K562 (cell line): ENCODE data around the gene ATG12. TPM values are rescaled to one million over a fixed set of nuclear protein-coding genes. Genes with fewer than 3 reads are reported as not detected.

Experiments
- ATAC-seq: fragments of 200-7000 bp; cut with Tn5 transposase; 3 replicates; pipeline ENCODE4 v1.9.1; 2020; ENCODE audit warnings: moderate library complexity
- BruUV-seq: library from RNA; stranded (reverse); fragments of 400-500 nt; replicated peaks from 2 replicates; lab custom pipeline; 2021; lab: Mats Ljungman, UMichigan
- CTCF ChIA-PET: fragments of 300-600 bp; formaldehyde crosslinking; extraction: SDS; loops from one replicate; lab custom pipeline; 2021; ENCODE audit warnings: low intra/inter-chr PET ratio; lab: Yijun Ruan, JAX
- POLR2A ChIA-PET: fragments of 300-600, 350-650 bp; sonication (Branson Sonifier 250); formaldehyde crosslinking; extraction: SDS; loops from one replicate; lab custom pipeline; 2021; ENCODE audit warnings: antibody characterized with exemption, inconsistent platforms; lab: Yijun Ruan, JAX
- DNase-seq, 4 experiments: peaks; one replicate each; pipeline versions ENCODE4 v3.0.0 to v3.0.0-alpha.2; 2011 to 2018; ENCODE audit warnings: low spot score in 3 of 4, mixed read lengths in 3 of 4; ENCODE audit errors: extremely low read depth in 1 of 4
- FAIRE-seq: peaks from 2 replicates; lab custom pipeline; 2011; peaks lifted over from hg19 to GRCh38; lab: Jason Lieb, UNC
- H2AFZ ChIP-seq: 2 replicates; pipeline ENCODE4 v1.6.0; 2011; ENCODE audit warnings: low read depth, low read length, control low read depth, inconsistent platforms
- H3K27ac ChIP-seq: fragments of 200-600 bp; 3 replicates; pipeline ENCODE4 v1.8.0; 2011; ENCODE audit warnings: low read depth, mild to moderate bottlenecking, control low read depth, inconsistent platforms, low read length, moderate library complexity, mixed read lengths; ENCODE audit errors: extremely low read depth
- H3K27me3 ChIP-seq, 2 experiments: fragments of 300-600 bp in 1 of 2; 2 replicates in 1 of 2; 3 replicates in 1 of 2; pipeline versions ENCODE4 v1.6.0 to v1.8.0; 2011; ENCODE audit warnings: inconsistent platforms in 2 of 2, low read length in 2 of 2, mild to moderate bottlenecking in 1 of 2, mixed read lengths in 1 of 2, moderate library complexity in 1 of 2; ENCODE audit not compliant: control insufficient read depth in 2 of 2, insufficient read depth in 2 of 2
- H3K36me3 ChIP-seq: fragments of 300-600 bp; 3 replicates; pipeline ENCODE4 v1.8.0; 2011; ENCODE audit warnings: mild to moderate bottlenecking, low read length, inconsistent platforms; ENCODE audit not compliant: control insufficient read depth, insufficient read depth
- H3K4me1 ChIP-seq, 2 experiments: fragments of 200-600 bp in 1 of 2; replicated peaks in 1 of 2; 2 replicates in 1 of 2; 3 replicates in 1 of 2; pipeline versions ENCODE4 v1.5.1 to v1.8.0; 2011; ENCODE audit warnings: inconsistent platforms in 2 of 2, low read length in 2 of 2, mild to moderate bottlenecking in 1 of 2, mixed read lengths in 1 of 2, moderate library complexity in 1 of 2; ENCODE audit not compliant: control insufficient read depth in 2 of 2, insufficient read depth in 2 of 2
- H3K4me2 ChIP-seq: 2 replicates; pipeline ENCODE4 v1.6.1; 2011; ENCODE audit warnings: low read length, control low read depth, inconsistent platforms, mixed read lengths; ENCODE audit not compliant: insufficient read depth
- H3K4me3 ChIP-seq: fragments of 200-600 bp; sonication (generic), shearing (Covaris generic); 2 replicates; pipeline ENCODE4 v1.5.1; 2016; ENCODE audit warnings: control low read depth, inconsistent platforms
- H3K79me2 ChIP-seq: fragments of 200-600 bp; 3 replicates; pipeline ENCODE4 v1.8.0; 2011; ENCODE audit warnings: low read length, inconsistent platforms; ENCODE audit not compliant: control insufficient read depth, insufficient read depth
- H3K9ac ChIP-seq, 2 experiments: 2 replicates each; pipeline versions ENCODE4 v1.6.0 to v1.6.1; 2011; ENCODE audit warnings: low read depth in 2 of 2, low read length in 2 of 2, control low read depth in 1 of 2, inconsistent platforms in 1 of 2, mild to moderate bottlenecking in 1 of 2, mixed read lengths in 1 of 2; ENCODE audit not compliant: insufficient read depth in 1 of 2
- H3K9me1 ChIP-seq: one replicate; pipeline ENCODE4 v1.6.0; 2011; ENCODE audit warnings: inconsistent platforms, mild to moderate bottlenecking, low read length, moderate library complexity; ENCODE audit not compliant: control insufficient read depth, insufficient read depth
- H3K9me3 ChIP-seq: replicated peaks from 2 replicates; pipeline ENCODE4 v1.5.1; 2011; ENCODE audit warnings: low read depth, low read length, inconsistent platforms; ENCODE audit not compliant: control insufficient read depth, insufficient read depth
- H4K20me1 ChIP-seq: replicated peaks from 2 replicates; pipeline ENCODE4 v1.6.1; 2011; ENCODE audit warnings: low read length, inconsistent platforms, mixed read lengths; ENCODE audit not compliant: control insufficient read depth, insufficient read depth
- CBX1 ChIP-seq: sonication (generic); IDR thresholded peaks from 2 replicates; pipeline ENCODE4 v1.6.1; 2016; ENCODE audit warnings: antibody characterized with exemption, low read depth, mild to moderate bottlenecking
- CREM ChIP-seq: IDR thresholded peaks from 2 replicates; pipeline ENCODE4 v1.6.1; 2014; ENCODE audit warnings: antibody characterized with exemption, low read depth
- FOXM1 ChIP-seq, 2 experiments: fragments of 450-650 bp in 1 of 2; sonication (generic) in 1 of 2; formaldehyde crosslinking in 1 of 2; IDR thresholded peaks; 2 replicates each; pipeline versions ENCODE4 v1.6.1 to v1.9.0; 2017 to 2022; ENCODE audit warnings: low read depth in 2 of 2, mild to moderate bottlenecking in 2 of 2, missing genetic modification reagents in 1 of 2, moderate library complexity in 1 of 2
- HDAC2 ChIP-seq: fragments of 450-650 bp; IDR thresholded peaks from 2 replicates; pipeline ENCODE4 v1.6.1; 2016; ENCODE audit warnings: mild to moderate bottlenecking
- HOXB6 ChIP-seq: fragments of 250-450 bp; sonication (Bioruptor Pico); IDR thresholded peaks from 2 replicates; pipeline ENCODE4 v1.5.1; 2022; ENCODE audit warnings: mild to moderate bottlenecking, borderline replicate concordance
- MCM3 ChIP-seq: fragments of 450-650 bp; IDR thresholded peaks from 2 replicates; pipeline ENCODE4 v1.6.1; 2016
- MECOM ChIP-seq: fragments of 250-450 bp; sonication (Bioruptor Pico); IDR thresholded peaks from 2 replicates; pipeline ENCODE4 v1.8.0; 2022; ENCODE audit warnings: inconsistent platforms
- OTX1 ChIP-seq: fragments of 450-650 bp; formaldehyde crosslinking; IDR thresholded peaks from 2 replicates; pipeline ENCODE4 v1.4.0; 2022; ENCODE audit warnings: mild to moderate bottlenecking
- SRSF3 ChIP-seq: fragments of 200-400 bp; formaldehyde crosslinking; IDR thresholded peaks from 2 replicates; pipeline ENCODE4 v1.6.1; 2016; ENCODE audit warnings: mild to moderate bottlenecking, low read length, moderate library complexity; ENCODE audit not compliant: insufficient read depth
- TBL1XR1 ChIP-seq, 2 experiments: IDR thresholded peaks; 2 replicates each; pipeline ENCODE4 v1.6.1; 2012; ENCODE audit warnings: improper control_type of control experiment in 2 of 2, low read length in 2 of 2, mild to moderate bottlenecking in 1 of 2
- ZC3H11A ChIP-seq: IDR thresholded peaks from 2 replicates; pipeline ENCODE4 v1.6.1; 2012; ENCODE audit warnings: low read depth, low read length, improper control_type of control experiment
- ZNF165 ChIP-seq: fragments of 250-450 bp; sonication (Bioruptor Pico); IDR thresholded peaks from 2 replicates; pipeline ENCODE4 v1.4.0; 2020; ENCODE audit warnings: borderline replicate concordance
- ZNF311 ChIP-seq: fragments of 250-450 bp; sonication (Bioruptor Pico); IDR thresholded peaks from 2 replicates; pipeline ENCODE4 v1.4.0; 2020; ENCODE audit warnings: mild to moderate bottlenecking, moderate library complexity
- ZNF324 ChIP-seq: fragments of 250-450 bp; sonication (Bioruptor Pico); IDR thresholded peaks from 2 replicates; pipeline ENCODE4 v1.4.0; 2020; ENCODE audit warnings: mild to moderate bottlenecking
- ZNF586 ChIP-seq: fragments of 450-650 bp; formaldehyde crosslinking; conservative IDR thresholded peaks from 2 replicates; pipeline ENCODE4 v1.4.0; 2020; ENCODE audit warnings: mild to moderate bottlenecking, moderate library complexity
- ZNF785 ChIP-seq: fragments of 250-450 bp; sonication (Bioruptor Pico); IDR thresholded peaks from 2 replicates; pipeline ENCODE4 v1.4.0; 2020; ENCODE audit warnings: mild to moderate bottlenecking
- WGBS: fragments of 100-300 bp; shearing (Covaris generic); methylation state at CpG from one replicate; pipeline ENCODE4 v1.1.6; 2016; ENCODE audit warnings: low coverage, mixed read lengths; ENCODE audit not compliant: insufficient coverage; ENCODE audit errors: missing lambda C conversion rate; 5-methylcytosine and 5-hydroxymethylcytosine counted together
- in situ Hi-C: fragments of 300-500 bp; cut with MboI; formaldehyde crosslinking; loops from 4 replicates; pipeline ENCODE4 v1.15.0; 2018; ENCODE audit warnings: inconsistent platforms, mixed read lengths
- intact Hi-C: fragments of 100-400 bp; cut with micrococcal nuclease; formaldehyde crosslinking; loops from 2 replicates; pipeline ENCODE4 v1.14.2; 2022
- polyA plus RNA-seq, 8 experiments: library from polyadenylated mRNA; depleted of rRNA in 4 of 8; stranded (reverse) in 5 of 8; unstranded in 3 of 8; fragments of >200 nt; fragmentation: Nextera tagmentation in 2 of 8; fragmentation: Illumina TruSeq in 1 of 8; extraction: Ambion mirVana in 2 of 8; extraction: Trizol in 1 of 8; gene quantifications; 2 replicates each; pipeline versions ENCODE4 v1.2.1 to v1.2.3, GENCODE V29; 2011 to 2014; ENCODE audit warnings: inconsistent platforms in 1 of 8, missing spikeins in 1 of 8
- total RNA-seq, 7 experiments: library from RNA; depleted of rRNA in 6 of 7; stranded (reverse); fragments of >200 nt in 6 of 7; fragmentation: Illumina TruSeq in 2 of 7; extraction: Trizol in 2 of 7; gene quantifications; 2 replicates each; pipeline versions ENCODE4 v1.2.1 to v1.2.3, GENCODE V29; 2011 to 2021; ENCODE audit warnings: low replicate concordance in 1 of 7
- TF ChIP-seq, protein P1 (sequence below), 2 experiments: fragments of 450-650 bp in 1 of 2; sonication (generic) in 1 of 2; formaldehyde crosslinking; conservative IDR thresholded peaks; 2 replicates each; pipeline versions ENCODE4 v1.4.0 to v1.8.1; 2020 to 2022; ENCODE audit warnings: mild to moderate bottlenecking in 1 of 2, missing genetic modification reagents in 1 of 2
- TF ChIP-seq, protein P2 (sequence below): fragments of 150-350 bp; IDR thresholded peaks from 2 replicates; pipeline ENCODE4 v1.6.1; 2014; ENCODE audit warnings: low read depth, mild to moderate bottlenecking, low read length, borderline replicate concordance

ATG12 gene
- total and polyA plus RNA-seq, 9 of the 15 experiments (the other 6 are each of a cell fraction or from before 2014, with no cell fraction given): 21.6 to 132 (median 61.3) TPM

DNA sequence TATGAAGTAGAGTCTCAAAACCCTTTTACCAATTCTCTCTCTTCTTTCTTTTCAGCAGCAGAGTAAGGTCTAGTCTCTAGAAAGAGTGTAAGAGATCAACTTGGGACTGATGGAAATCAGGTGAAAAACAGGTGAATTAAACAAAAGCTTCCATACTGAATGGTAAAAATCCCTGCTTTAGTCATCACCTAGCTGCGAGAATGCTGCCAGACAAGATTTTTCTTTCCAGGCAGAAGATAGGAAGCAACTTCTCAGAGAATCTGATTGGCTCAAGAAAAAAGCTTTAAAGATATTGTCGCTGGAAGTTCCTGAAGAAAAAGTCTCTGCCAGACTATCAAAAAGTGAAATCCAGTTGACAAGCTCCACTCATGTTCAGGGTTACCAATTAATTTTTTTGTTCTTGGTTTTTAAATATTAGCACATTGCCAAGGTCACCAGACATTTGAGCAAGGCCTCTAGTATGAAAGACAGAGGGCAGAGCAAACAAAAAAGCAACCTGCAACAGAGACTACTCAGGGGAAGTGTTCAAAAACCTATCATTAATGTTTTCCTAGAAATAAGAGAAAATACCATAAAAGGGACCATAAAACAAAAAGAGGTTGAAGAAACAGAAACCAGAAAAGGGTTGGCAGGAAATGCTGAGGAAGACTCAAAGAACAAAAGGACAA, 34.2 kb downstream of the ATG12 start:
- POLR2A ChIA-PET: no interaction called here
- in situ Hi-C loops: no loop called here
- H3K4me3 ChIP-seq: no peak overlapping the region

More for the DNA sequence above, 34.2 kb downstream of the ATG12 start:
- Histone ChIP-seq H3K4me1 (no peaks in the 10 kb centered on the region), H3K27me3 (peaks cover 3 to 6% of the 10 kb centered on the region in 2 experiments; a peak in 2 of 5 replicates), H3K4me2 (no peak overlapping the region), H2AFZ (no peak overlapping the region), H4K20me1 (no peaks in the 10 kb centered on the region), H3K79me2 (no peaks in the 10 kb centered on the region), H3K9me1 (no peaks in the 10 kb centered on the region), H3K27ac (no peak overlapping the region), H3K9me3 (no peaks in the 10 kb centered on the region), H3K36me3 (no peaks in the 10 kb centered on the region), H3K9ac (no peak overlapping the region)
- DNase-seq (no peak), ATAC-seq (no peak), FAIRE-seq (no peak)
- BruUV-seq: no TSS peak
- 0% methylated on average over 2 of the region's 2 CpGs for WGBS
- intact Hi-C loops: no loop called here
- CTCF ChIA-PET: no interaction called here
- TF ChIP-seq ZNF324 (CRISPR knock-in tag) (no peak), ZNF311 (no peak), ZNF165 (no peak), ZNF785 (CRISPR knock-in tag) (no peak), CBX1 (no peak), CREM (no peak), OTX1 (CRISPR knock-in tag) (no peak), HDAC2 (no peak), TBL1XR1 (IDR thresholded peaks at IDR 0.05; ENCODE audit: low read length in 2 of 2) (no peak), HOXB6 (CRISPR knock-in tag) (no peak), SRSF3 (no peak), MCM3 (no peak), MECOM (CRISPR knock-in tag) (no peak), ZNF586 (no peak), FOXM1 (IDR thresholded peaks at IDR 0.05; ENCODE audit: low read depth) (no peak), FOXM1 (CRISPR knock-in tag; IDR thresholded peaks at IDR 0.05; ENCODE audit: low read depth) (no peak), ZC3H11A (no peak)
- TF ChIP-seq, protein P1, sequence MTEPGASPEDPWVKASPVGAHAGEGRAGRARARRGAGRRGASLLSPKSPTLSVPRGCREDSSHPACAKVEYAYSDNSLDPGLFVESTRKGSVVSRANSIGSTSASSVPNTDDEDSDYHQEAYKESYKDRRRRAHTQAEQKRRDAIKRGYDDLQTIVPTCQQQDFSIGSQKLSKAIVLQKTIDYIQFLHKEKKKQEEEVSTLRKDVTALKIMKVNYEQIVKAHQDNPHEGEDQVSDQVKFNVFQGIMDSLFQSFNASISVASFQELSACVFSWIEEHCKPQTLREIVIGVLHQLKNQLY (CRISPR knock-in tag; conservative IDR thresholded peaks at IDR 0.05): no peak
- TF ChIP-seq, protein P2, sequence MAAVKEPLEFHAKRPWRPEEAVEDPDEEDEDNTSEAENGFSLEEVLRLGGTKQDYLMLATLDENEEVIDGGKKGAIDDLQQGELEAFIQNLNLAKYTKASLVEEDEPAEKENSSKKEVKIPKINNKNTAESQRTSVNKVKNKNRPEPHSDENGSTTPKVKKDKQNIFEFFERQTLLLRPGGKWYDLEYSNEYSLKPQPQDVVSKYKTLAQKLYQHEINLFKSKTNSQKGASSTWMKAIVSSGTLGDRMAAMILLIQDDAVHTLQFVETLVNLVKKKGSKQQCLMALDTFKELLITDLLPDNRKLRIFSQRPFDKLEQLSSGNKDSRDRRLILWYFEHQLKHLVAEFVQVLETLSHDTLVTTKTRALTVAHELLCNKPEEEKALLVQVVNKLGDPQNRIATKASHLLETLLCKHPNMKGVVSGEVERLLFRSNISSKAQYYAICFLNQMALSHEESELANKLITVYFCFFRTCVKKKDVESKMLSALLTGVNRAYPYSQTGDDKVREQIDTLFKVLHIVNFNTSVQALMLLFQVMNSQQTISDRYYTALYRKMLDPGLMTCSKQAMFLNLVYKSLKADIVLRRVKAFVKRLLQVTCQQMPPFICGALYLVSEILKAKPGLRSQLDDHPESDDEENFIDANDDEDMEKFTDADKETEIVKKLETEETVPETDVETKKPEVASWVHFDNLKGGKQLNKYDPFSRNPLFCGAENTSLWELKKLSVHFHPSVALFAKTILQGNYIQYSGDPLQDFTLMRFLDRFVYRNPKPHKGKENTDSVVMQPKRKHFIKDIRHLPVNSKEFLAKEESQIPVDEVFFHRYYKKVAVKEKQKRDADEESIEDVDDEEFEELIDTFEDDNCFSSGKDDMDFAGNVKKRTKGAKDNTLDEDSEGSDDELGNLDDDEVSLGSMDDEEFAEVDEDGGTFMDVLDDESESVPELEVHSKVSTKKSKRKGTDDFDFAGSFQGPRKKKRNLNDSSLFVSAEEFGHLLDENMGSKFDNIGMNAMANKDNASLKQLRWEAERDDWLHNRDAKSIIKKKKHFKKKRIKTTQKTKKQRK: no peak
